Measurements from ENCODE around the gene SLC23A2.
"Not testable (repeated sequence)": the region's sequence is repeated elsewhere in the genome, so short reads cannot be mapped to it uniquely, and the experiment has no call there.

Gene SLC23A2

GRCh38 chr20:5002077-5002413 is 735 bp upstream of the SLC23A2 start:
- Mint-ChIP-seq H3K4me1 (peaks cover 36% of the 10 kb centered on the region), H3K27me3 (no peaks in the 10 kb centered on the region), H3K4me3 (peak overlapping the region; percentile 95), H3K36me3 (ENCODE audit: insufficient read depth) (peaks cover 7% of the 10 kb centered on the region), H3K27ac (ENCODE audit: low read depth) (peak overlapping the region; percentile 94), H3K9me3 (no peaks in the 10 kb centered on the region)
- DNase-seq (ENCODE audit: low spot score in 2 of 2) = no peak
- ATAC-seq (replicated peaks; ENCODE audit: extremely low read depth, poor library complexity, severe bottlenecking) = no peak

- H3K9me3 Mint-ChIP-seq = no peaks in the 10 kb centered on the region
- peaks cover 10% of the 10 kb centered on the region for H3K36me3 Mint-ChIP-seq (ENCODE audit: insufficient read depth)
- peaks cover 42% of the 10 kb centered on the region for H3K4me1 Mint-ChIP-seq
- no peaks in the 10 kb centered on the region for H3K27me3 Mint-ChIP-seq
- ATAC-seq (replicated peaks; ENCODE audit: extremely low read depth, poor library complexity, severe bottlenecking) (peak; percentile 55), DNase-seq (ENCODE audit: low spot score in 2 of 2) (no peak)
- peak overlapping the region; percentile 92 for H3K4me3 Mint-ChIP-seq
- H3K27ac Mint-ChIP-seq (ENCODE audit: low read depth) = peak overlapping the region; percentile 92
Measured at GRCh38 chr20:5000263-5001173, 792 bp downstream of the SLC23A2 start.

- peak overlapping the region; percentile 92 for H3K4me3 Mint-ChIP-seq
- H3K4me1 Mint-ChIP-seq = peaks cover 49% of the 10 kb centered on the region
- ATAC-seq (replicated peaks; ENCODE audit: extremely low read depth, poor library complexity, severe bottlenecking) (no peak), DNase-seq (ENCODE audit: low spot score in 2 of 2) (no peak)
- H3K27ac Mint-ChIP-seq (ENCODE audit: low read depth) = peak overlapping the region; percentile 92
- no peaks in the 10 kb centered on the region for H3K27me3 Mint-ChIP-seq
- H3K9me3 Mint-ChIP-seq = no peaks in the 10 kb centered on the region
- H3K36me3 Mint-ChIP-seq (ENCODE audit: insufficient read depth) = peaks cover 10% of the 10 kb centered on the region
Measured at GRCh38 chr20:4999788-5000187, 1.5 kb downstream of the SLC23A2 start.

- Mint-ChIP-seq H3K9me3 (no peaks in the 10 kb centered on the region), H3K27ac (ENCODE audit: low read depth) (no peak overlapping the region), H3K4me3 (no peak overlapping the region), H3K27me3 (no peaks in the 10 kb centered on the region), H3K4me1 (peaks cover 53% of the 10 kb centered on the region), H3K36me3 (ENCODE audit: insufficient read depth) (peaks cover 11% of the 10 kb centered on the region)
- ATAC-seq (replicated peaks; ENCODE audit: extremely low read depth, poor library complexity, severe bottlenecking) (no peak), DNase-seq (ENCODE audit: low spot score in 2 of 2) (no peak)
Measured at GRCh38 chr20:4998160-4998651, 3.1 kb downstream of the SLC23A2 start.

- ATAC-seq (replicated peaks; ENCODE audit: extremely low read depth, poor library complexity, severe bottlenecking) (no peak), DNase-seq (ENCODE audit: low spot score in 2 of 2) (no peak)
- Mint-ChIP-seq H3K36me3 (ENCODE audit: insufficient read depth) (peaks cover 12% of the 10 kb centered on the region), H3K4me1 (peaks cover 53% of the 10 kb centered on the region), H3K27me3 (no peaks in the 10 kb centered on the region), H3K27ac (ENCODE audit: low read depth) (no peak overlapping the region), H3K9me3 (no peaks in the 10 kb centered on the region), H3K4me3 (no peak overlapping the region)
Measured at GRCh38 chr20:4997222-4997621, 4.1 kb downstream of the SLC23A2 start.

- DNase-seq (ENCODE audit: low spot score in 2 of 2) (no peak), ATAC-seq (replicated peaks; ENCODE audit: extremely low read depth, poor library complexity, severe bottlenecking) (no peak)
- Mint-ChIP-seq H3K27ac (ENCODE audit: low read depth) (no peak overlapping the region), H3K27me3 (no peaks in the 10 kb centered on the region), H3K36me3 (ENCODE audit: insufficient read depth) (peaks cover 5% of the 10 kb centered on the region), H3K9me3 (no peaks in the 10 kb centered on the region), H3K4me1 (peaks cover 21% of the 10 kb centered on the region), H3K4me3 (no peak overlapping the region)
Measured at GRCh38 chr20:4989570-4989969, 11.7 kb downstream of the SLC23A2 start.

- Mint-ChIP-seq H3K36me3 (ENCODE audit: insufficient read depth) (peaks cover 4% of the 10 kb centered on the region), H3K27ac (ENCODE audit: low read depth) (no peak overlapping the region), H3K9me3 (no peaks in the 10 kb centered on the region), H3K4me1 (peaks cover 31% of the 10 kb centered on the region), H3K4me3 (no peak overlapping the region), H3K27me3 (no peaks in the 10 kb centered on the region)
- ATAC-seq (replicated peaks; ENCODE audit: extremely low read depth, poor library complexity, severe bottlenecking) = no peak
- DNase-seq (ENCODE audit: low spot score in 2 of 2) = no peak
Measured at GRCh38 chr20:4987130-4987529, 14.2 kb downstream of the SLC23A2 start.

- no peaks in the 10 kb centered on the region for H3K9me3 Mint-ChIP-seq
- H3K4me1 Mint-ChIP-seq = peaks cover 24% of the 10 kb centered on the region
- no peaks in the 10 kb centered on the region for H3K27me3 Mint-ChIP-seq
- H3K36me3 Mint-ChIP-seq (ENCODE audit: insufficient read depth) = peaks cover 4% of the 10 kb centered on the region
- DNase-seq (ENCODE audit: low spot score in 2 of 2) (no peak), ATAC-seq (replicated peaks; ENCODE audit: extremely low read depth, poor library complexity, severe bottlenecking) (no peak)
- H3K4me3 Mint-ChIP-seq = no peak overlapping the region
- no peak overlapping the region for H3K27ac Mint-ChIP-seq (ENCODE audit: low read depth)
Measured at GRCh38 chr20:4985658-4986057, 15.7 kb downstream of the SLC23A2 start.

GRCh38 chr20:4982281-4982680 is 19.0 kb downstream of the SLC23A2 start:
- Mint-ChIP-seq H3K36me3 (ENCODE audit: insufficient read depth) (peaks cover 4% of the 10 kb centered on the region), H3K27me3 (no peaks in the 10 kb centered on the region), H3K27ac (ENCODE audit: low read depth) (no peak overlapping the region), H3K4me1 (peaks cover 28% of the 10 kb centered on the region), H3K9me3 (no peaks in the 10 kb centered on the region), H3K4me3 (no peak overlapping the region)
- ATAC-seq (replicated peaks; ENCODE audit: extremely low read depth, poor library complexity, severe bottlenecking) = no peak
- no peak for DNase-seq (ENCODE audit: low spot score in 2 of 2)

GRCh38 chr20:4979841-4980410 is 21.4 kb downstream of the SLC23A2 start:
- ATAC-seq (replicated peaks; ENCODE audit: extremely low read depth, poor library complexity, severe bottlenecking) (no peak), DNase-seq (ENCODE audit: low spot score in 2 of 2) (no peak)
- peaks cover 20% of the 10 kb centered on the region for H3K4me1 Mint-ChIP-seq
- no peaks in the 10 kb centered on the region for H3K9me3 Mint-ChIP-seq
- H3K27ac Mint-ChIP-seq (ENCODE audit: low read depth) = peak overlapping the region; percentile 32
- H3K4me3 Mint-ChIP-seq = no peak overlapping the region
- H3K27me3 Mint-ChIP-seq = no peaks in the 10 kb centered on the region
- peaks cover 4% of the 10 kb centered on the region for H3K36me3 Mint-ChIP-seq (ENCODE audit: insufficient read depth)

- Mint-ChIP-seq H3K4me1 (peaks cover 31% of the 10 kb centered on the region), H3K9me3 (no peaks in the 10 kb centered on the region), H3K27ac (ENCODE audit: low read depth) (no peak overlapping the region), H3K4me3 (no peak overlapping the region), H3K27me3 (no peaks in the 10 kb centered on the region), H3K36me3 (ENCODE audit: insufficient read depth) (peaks cover 4% of the 10 kb centered on the region)
- ATAC-seq (replicated peaks; ENCODE audit: extremely low read depth, poor library complexity, severe bottlenecking) (no peak), DNase-seq (ENCODE audit: low spot score in 2 of 2) (no peak)
Measured at GRCh38 chr20:4978050-4978918, 23.0 kb downstream of the SLC23A2 start.

GRCh38 chr20:4976014-4976413 is 25.3 kb downstream of the SLC23A2 start:
- H3K9me3 Mint-ChIP-seq; H3K27ac Mint-ChIP-seq (ENCODE audit: low read depth); H3K36me3 Mint-ChIP-seq (ENCODE audit: insufficient read depth); DNase-seq (ENCODE audit: low spot score in 2 of 2); ATAC-seq (replicated peaks; ENCODE audit: extremely low read depth, poor library complexity, severe bottlenecking); H3K4me3 Mint-ChIP-seq; H3K27me3 Mint-ChIP-seq: not testable (repeated sequence)
- H3K4me1 Mint-ChIP-seq = peaks cover 29% of the 10 kb centered on the region

Measured in central memory CD8-positive, alpha-beta T cell (primary cell).